GM23338 (cell line): ENCODE measurements around the gene NT5DC2. TPM values are rescaled to one million over a fixed set of nuclear protein-coding genes. Genes with fewer than 3 reads are reported as not detected.

Experiments
- ATAC-seq: fragments of 200-7000 bp; cut with Tn5 transposase; 3 replicates; pipeline ENCODE4 v1.9.1; 2020
- DNase-seq: peaks from one replicate; pipeline ENCODE4 v3.0.0-alpha.2; 2015; ENCODE audit warnings: low spot score
- H2AFZ ChIP-seq: fragments of 200-600 bp; sonication (generic); 2 replicates; pipeline ENCODE4 v1.8.0; 2016; ENCODE audit warnings: antibody characterized with exemption, mild to moderate bottlenecking, moderate library complexity
- H3F3A ChIP-seq: fragments of 200-600 bp; sonication (generic); replicated peaks from 2 replicates; pipeline ENCODE4 v1.8.0; 2017; ENCODE audit warnings: antibody characterized with exemption, mixed run types, low read depth
- H3K27ac ChIP-seq: fragments of 200-600 bp; sonication (generic); 2 replicates; pipeline ENCODE4 v1.6.1; 2016; ENCODE audit warnings: low read depth
- H3K27me3 ChIP-seq: fragments of 200-600 bp; sonication (generic); 2 replicates; pipeline ENCODE4 v1.8.0; 2016; ENCODE audit warnings: mild to moderate bottlenecking, mixed run types, moderate library complexity; ENCODE audit not compliant: insufficient read depth
- H3K36me3 ChIP-seq: fragments of 200-600 bp; sonication (generic); 2 replicates; pipeline ENCODE4 v1.8.0; 2016; ENCODE audit warnings: mild to moderate bottlenecking; ENCODE audit not compliant: insufficient read depth
- H3K4me1 ChIP-seq: fragments of 200-600 bp; sonication (generic); 2 replicates; pipeline ENCODE4 v1.8.0; 2016; ENCODE audit warnings: mild to moderate bottlenecking, moderate library complexity; ENCODE audit not compliant: insufficient read depth
- H3K4me2 ChIP-seq: fragments of 200-600 bp; sonication (generic); 2 replicates; pipeline ENCODE4 v1.7.1; 2017; ENCODE audit warnings: mixed run types
- H3K4me3 ChIP-seq: fragments of 200-600 bp; sonication (generic); 2 replicates; pipeline ENCODE4 v1.6.1; 2016; ENCODE audit warnings: mixed run types
- H3K79me2 ChIP-seq: fragments of 200-600 bp; sonication (generic); replicated peaks from 2 replicates; pipeline ENCODE4 v1.8.0; 2017; ENCODE audit warnings: mild to moderate bottlenecking; ENCODE audit not compliant: insufficient read depth
- H3K9me2 ChIP-seq: fragments of 200-600 bp; sonication (generic); 2 replicates; pipeline ENCODE4 v1.8.0; 2017; ENCODE audit not compliant: insufficient read depth
- H4K20me1 ChIP-seq: fragments of 200-600 bp; sonication (generic); replicated peaks from 2 replicates; pipeline ENCODE4 v1.8.0; 2017; ENCODE audit warnings: mild to moderate bottlenecking; ENCODE audit not compliant: insufficient read depth
- H3K27ac Mint-ChIP-seq: 2 replicates; pipeline ENCODE4 v1.8.0; 2020; ENCODE audit warnings: inconsistent platforms, mild to moderate bottlenecking, moderate library complexity, mixed read lengths
- H3K27me3 Mint-ChIP-seq: 3 replicates; pipeline ENCODE4 v1.8.0; 2022; ENCODE audit warnings: low read depth, mild to moderate bottlenecking, moderate library complexity, mixed read lengths, inconsistent platforms; ENCODE audit not compliant: insufficient read depth, poor library complexity
- H3K36me3 Mint-ChIP-seq: 3 replicates; pipeline ENCODE4 v1.8.0; 2021; ENCODE audit warnings: low read depth, mild to moderate bottlenecking, inconsistent platforms, moderate library complexity, mixed read lengths
- H3K4me1 Mint-ChIP-seq: 3 replicates; pipeline ENCODE4 v1.8.0; 2020; ENCODE audit warnings: mild to moderate bottlenecking, inconsistent platforms, mixed read lengths
- H3K4me3 Mint-ChIP-seq: 3 replicates; pipeline ENCODE4 v1.8.0; 2021; ENCODE audit warnings: moderate library complexity, mild to moderate bottlenecking, inconsistent platforms, mixed read lengths
- H3K9me3 Mint-ChIP-seq: 3 replicates; pipeline ENCODE4 v1.8.0; 2020; ENCODE audit warnings: moderate library complexity, mild to moderate bottlenecking, inconsistent platforms, mixed read lengths
- CREB1 ChIP-seq: fragments of 250-450 bp; sonication (Bioruptor Pico); IDR thresholded peaks from 2 replicates; pipeline ENCODE4 v1.5.0; 2020; ENCODE audit warnings: low read depth, mild to moderate bottlenecking, moderate library complexity
- ETS1 ChIP-seq: IDR thresholded peaks from 2 replicates; pipeline ENCODE4 v1.6.1; 2016; ENCODE audit warnings: antibody characterized with exemption
- JUNB ChIP-seq: IDR thresholded peaks from one replicate; pipeline ENCODE4 v1.6.1; 2016; ENCODE audit warnings: antibody characterized with exemption; ENCODE audit not compliant: unreplicated experiment
- NANOG ChIP-seq: IDR thresholded peaks from 2 replicates; pipeline ENCODE4 v1.6.1; 2016; ENCODE audit warnings: antibody characterized with exemption, borderline replicate concordance
- REST ChIP-seq: IDR thresholded peaks from one replicate; pipeline ENCODE4 v1.6.1; 2018; ENCODE audit warnings: antibody characterized with exemption; ENCODE audit not compliant: unreplicated experiment
- STAT1 ChIP-seq: IDR thresholded peaks from one replicate; pipeline ENCODE4 v1.6.1; 2016; ENCODE audit warnings: antibody characterized with exemption; ENCODE audit not compliant: unreplicated experiment
- ZNF114 ChIP-seq: fragments of 250-450 bp; sonication (Bioruptor Pico); IDR thresholded peaks from 2 replicates; pipeline ENCODE4 v1.5.0; 2020; ENCODE audit warnings: mild to moderate bottlenecking, moderate library complexity
- polyA plus RNA-seq: library from polyadenylated mRNA; unstranded; fragments of >200 nt; fragmentation: Nextera tagmentation; extraction: Ambion mirVana; gene quantifications from 2 replicates; pipeline ENCODE4 v1.2.1, GENCODE V29; 2016
- total RNA-seq: library from RNA; depleted of rRNA; stranded (reverse); fragments of >200 nt; shearing (Covaris generic); gene quantifications from 2 replicates; pipeline ENCODE4 v1.2.3, GENCODE V29; 2014
- TF ChIP-seq, protein P1 (sequence below): fragments of 250-450 bp; sonication (Bioruptor Pico); IDR thresholded peaks from 2 replicates; pipeline ENCODE4 v1.5.0; 2020; ENCODE audit warnings: mild to moderate bottlenecking, moderate library complexity
- TF ChIP-seq, protein P2 (sequence below), 2 experiments: fragments of 200-600 bp in 1 of 2; sonication (generic) in 1 of 2; conservative IDR thresholded peaks; 2 replicates each; pipeline versions ENCODE4 v1.5.1 to v1.6.1; 2016 to 2017; ENCODE audit warnings: antibody characterized with exemption in 2 of 2, low read depth in 2 of 2, mild to moderate bottlenecking in 2 of 2, moderate library complexity in 1 of 2

Gene NT5DC2
- total and polyA plus RNA-seq, 2 experiments from 2014 or later: 269 to 324 TPM

DNA sequence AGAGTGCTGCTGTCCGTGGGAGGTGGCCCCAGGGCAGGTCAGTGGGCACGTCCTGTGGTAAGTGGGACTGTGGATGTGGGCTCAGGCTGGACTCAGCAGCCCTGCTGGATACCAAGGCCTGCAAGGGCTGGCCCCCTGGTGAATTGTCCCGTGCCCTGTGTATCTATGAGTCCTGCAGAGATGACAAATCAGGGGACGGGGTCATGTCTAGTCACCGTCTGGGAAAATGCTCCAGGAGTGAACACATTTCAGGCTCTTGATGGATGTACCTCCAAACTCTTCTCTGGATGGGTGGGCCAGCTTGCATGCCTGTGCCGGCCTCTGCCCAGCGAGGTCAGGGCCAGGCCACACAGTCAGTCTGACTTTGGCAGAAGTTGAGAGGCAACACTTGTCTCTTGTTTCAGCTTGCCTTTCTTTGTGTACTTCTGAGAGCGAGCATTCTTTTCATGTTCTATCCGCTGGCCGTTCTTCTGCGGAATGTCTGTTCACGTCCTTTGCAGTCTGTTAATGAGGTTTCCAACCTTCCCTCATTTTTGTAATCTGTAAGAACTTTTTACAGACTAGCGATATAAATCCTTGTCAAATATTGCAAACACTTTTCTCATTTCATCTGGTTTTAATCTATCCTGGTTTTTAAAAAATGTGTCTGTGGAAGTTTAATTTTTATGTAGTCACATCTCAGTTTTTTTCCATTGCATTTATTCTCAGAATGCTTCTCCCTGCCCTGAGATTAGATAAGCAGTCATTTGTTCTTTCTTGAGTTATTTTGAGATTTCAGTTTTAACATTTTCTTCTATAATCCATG, 49.9 kb downstream of the NT5DC2 start:
- no peak overlapping the region for H3K4me3 ChIP-seq
- no peak overlapping the region for H3K27ac ChIP-seq
- 0 out of 2 replicates have a peak, but pooled peaks cover 5% of the 10 kb centered on the region for H3F3A ChIP-seq
- no peaks in the 10 kb centered on the region; the same call in 1 of the 2 replicates for H3K79me2 ChIP-seq
- peaks cover 8% of the 10 kb centered on the region for H3K27me3 Mint-ChIP-seq
- no peaks in the 10 kb centered on the region; the same call in 2 of the 3 replicates for H3K9me3 Mint-ChIP-seq
- H3K9me2 ChIP-seq: no peaks in the 10 kb centered on the region
- H3K36me3 Mint-ChIP-seq: peaks cover 63% of the 10 kb centered on the region
- peaks cover 8% of the 10 kb centered on the region for H4K20me1 ChIP-seq
- no peak overlapping the region; the same call in 2 of the 3 replicates for H3K4me3 Mint-ChIP-seq
- TF ChIP-seq CREB1 (no peak), JUNB (no peak), ETS1 (no peak), ZNF114 (CRISPR knock-in tag) (no peak), NANOG (no peak), STAT1 (no peak), REST (no peak)
- TF ChIP-seq, protein P1, sequence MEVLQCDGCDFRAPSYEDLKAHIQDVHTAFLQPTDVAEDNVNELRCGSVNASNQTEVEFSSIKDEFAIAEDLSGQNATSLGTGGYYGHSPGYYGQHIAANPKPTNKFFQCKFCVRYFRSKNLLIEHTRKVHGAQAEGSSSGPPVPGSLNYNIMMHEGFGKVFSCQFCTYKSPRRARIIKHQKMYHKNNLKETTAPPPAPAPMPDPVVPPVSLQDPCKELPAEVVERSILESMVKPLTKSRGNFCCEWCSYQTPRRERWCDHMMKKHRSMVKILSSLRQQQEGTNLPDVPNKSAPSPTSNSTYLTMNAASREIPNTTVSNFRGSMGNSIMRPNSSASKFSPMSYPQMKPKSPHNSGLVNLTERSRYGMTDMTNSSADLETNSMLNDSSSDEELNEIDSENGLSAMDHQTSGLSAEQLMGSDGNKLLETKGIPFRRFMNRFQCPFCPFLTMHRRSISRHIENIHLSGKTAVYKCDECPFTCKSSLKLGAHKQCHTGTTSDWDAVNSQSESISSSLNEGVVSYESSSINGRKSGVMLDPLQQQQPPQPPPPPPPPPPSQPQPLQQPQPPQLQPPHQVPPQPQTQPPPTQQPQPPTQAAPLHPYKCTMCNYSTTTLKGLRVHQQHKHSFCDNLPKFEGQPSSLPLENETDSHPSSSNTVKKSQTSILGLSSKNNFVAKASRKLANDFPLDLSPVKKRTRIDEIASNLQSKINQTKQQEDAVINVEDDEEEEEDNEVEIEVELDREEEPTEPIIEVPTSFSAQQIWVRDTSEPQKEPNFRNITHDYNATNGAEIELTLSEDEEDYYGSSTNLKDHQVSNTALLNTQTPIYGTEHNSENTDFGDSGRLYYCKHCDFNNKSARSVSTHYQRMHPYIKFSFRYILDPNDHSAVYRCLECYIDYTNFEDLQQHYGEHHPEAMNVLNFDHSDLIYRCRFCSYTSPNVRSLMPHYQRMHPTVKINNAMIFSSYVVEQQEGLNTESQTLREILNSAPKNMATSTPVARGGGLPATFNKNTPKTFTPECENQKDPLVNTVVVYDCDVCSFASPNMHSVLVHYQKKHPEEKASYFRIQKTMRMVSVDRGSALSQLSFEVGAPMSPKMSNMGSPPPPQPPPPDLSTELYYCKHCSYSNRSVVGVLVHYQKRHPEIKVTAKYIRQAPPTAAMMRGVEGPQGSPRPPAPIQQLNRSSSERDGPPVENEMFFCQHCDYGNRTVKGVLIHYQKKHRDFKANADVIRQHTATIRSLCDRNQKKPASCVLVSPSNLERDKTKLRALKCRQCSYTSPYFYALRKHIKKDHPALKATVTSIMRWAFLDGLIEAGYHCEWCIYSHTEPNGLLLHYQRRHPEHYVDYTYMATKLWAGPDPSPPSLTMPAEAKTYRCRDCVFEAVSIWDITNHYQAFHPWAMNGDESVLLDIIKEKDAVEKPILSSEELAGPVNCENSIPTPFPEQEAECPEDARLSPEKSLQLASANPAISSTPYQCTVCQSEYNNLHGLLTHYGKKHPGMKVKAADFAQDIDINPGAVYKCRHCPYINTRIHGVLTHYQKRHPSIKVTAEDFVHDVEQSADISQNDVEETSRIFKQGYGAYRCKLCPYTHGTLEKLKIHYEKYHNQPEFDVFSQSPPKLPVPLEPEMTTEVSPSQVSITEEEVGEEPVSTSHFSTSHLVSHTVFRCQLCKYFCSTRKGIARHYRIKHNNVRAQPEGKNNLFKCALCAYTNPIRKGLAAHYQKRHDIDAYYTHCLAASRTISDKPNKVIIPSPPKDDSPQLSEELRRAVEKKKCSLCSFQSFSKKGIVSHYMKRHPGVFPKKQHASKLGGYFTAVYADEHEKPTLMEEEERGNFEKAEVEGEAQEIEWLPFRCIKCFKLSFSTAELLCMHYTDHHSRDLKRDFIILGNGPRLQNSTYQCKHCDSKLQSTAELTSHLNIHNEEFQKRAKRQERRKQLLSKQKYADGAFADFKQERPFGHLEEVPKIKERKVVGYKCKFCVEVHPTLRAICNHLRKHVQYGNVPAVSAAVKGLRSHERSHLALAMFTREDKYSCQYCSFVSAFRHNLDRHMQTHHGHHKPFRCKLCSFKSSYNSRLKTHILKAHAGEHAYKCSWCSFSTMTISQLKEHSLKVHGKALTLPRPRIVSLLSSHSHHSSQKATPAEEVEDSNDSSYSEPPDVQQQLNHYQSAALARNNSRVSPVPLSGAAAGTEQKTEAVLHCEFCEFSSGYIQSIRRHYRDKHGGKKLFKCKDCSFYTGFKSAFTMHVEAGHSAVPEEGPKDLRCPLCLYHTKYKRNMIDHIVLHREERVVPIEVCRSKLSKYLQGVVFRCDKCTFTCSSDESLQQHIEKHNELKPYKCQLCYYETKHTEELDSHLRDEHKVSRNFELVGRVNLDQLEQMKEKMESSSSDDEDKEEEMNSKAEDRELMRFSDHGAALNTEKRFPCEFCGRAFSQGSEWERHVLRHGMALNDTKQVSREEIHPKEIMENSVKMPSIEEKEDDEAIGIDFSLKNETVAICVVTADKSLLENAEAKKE: no peak
- TF ChIP-seq, protein P2, sequence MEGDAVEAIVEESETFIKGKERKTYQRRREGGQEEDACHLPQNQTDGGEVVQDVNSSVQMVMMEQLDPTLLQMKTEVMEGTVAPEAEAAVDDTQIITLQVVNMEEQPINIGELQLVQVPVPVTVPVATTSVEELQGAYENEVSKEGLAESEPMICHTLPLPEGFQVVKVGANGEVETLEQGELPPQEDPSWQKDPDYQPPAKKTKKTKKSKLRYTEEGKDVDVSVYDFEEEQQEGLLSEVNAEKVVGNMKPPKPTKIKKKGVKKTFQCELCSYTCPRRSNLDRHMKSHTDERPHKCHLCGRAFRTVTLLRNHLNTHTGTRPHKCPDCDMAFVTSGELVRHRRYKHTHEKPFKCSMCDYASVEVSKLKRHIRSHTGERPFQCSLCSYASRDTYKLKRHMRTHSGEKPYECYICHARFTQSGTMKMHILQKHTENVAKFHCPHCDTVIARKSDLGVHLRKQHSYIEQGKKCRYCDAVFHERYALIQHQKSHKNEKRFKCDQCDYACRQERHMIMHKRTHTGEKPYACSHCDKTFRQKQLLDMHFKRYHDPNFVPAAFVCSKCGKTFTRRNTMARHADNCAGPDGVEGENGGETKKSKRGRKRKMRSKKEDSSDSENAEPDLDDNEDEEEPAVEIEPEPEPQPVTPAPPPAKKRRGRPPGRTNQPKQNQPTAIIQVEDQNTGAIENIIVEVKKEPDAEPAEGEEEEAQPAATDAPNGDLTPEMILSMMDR (conservative IDR thresholded peaks at IDR 0.05; ENCODE audit: low read depth in 2 of 2): no peak
- H3K4me1 Mint-ChIP-seq: no peaks in the 10 kb centered on the region; the same call in 2 of the 3 replicates
- H2AFZ ChIP-seq: no peak overlapping the region
- H3K36me3 ChIP-seq: peaks cover 10% of the 10 kb centered on the region; the same call in 1 of the 2 replicates
- H3K4me2 ChIP-seq: no peak overlapping the region
- H3K27me3 ChIP-seq: no peaks in the 10 kb centered on the region
- ATAC-seq: no peak
- DNase-seq: no peak
- H3K27ac Mint-ChIP-seq: no peak overlapping the region
- no peaks in the 10 kb centered on the region for H3K4me1 ChIP-seq
